ENCODE measurements around the gene AWAT1.

DNA sequence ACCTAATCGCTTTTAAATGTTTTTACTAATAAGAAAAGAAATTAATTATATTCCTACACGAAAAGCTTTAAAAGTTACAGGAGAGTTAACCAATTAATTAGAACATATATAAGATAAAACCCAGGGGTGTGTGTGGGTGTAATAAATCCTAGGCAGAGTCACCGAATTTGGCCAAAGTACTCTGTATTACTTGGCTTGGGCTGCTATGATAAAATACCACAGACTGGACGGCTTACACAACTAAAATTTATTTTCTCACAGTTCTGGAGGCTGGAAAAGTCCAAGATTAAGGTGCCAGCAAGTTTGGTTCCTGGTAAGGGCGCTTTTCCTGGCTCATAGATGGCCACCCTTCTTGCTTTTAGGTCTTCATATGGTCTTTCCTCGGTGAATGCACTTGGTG lies 10.4 kb downstream of the AWAT1 start:
- TF ChIP-seq, protein P1, sequence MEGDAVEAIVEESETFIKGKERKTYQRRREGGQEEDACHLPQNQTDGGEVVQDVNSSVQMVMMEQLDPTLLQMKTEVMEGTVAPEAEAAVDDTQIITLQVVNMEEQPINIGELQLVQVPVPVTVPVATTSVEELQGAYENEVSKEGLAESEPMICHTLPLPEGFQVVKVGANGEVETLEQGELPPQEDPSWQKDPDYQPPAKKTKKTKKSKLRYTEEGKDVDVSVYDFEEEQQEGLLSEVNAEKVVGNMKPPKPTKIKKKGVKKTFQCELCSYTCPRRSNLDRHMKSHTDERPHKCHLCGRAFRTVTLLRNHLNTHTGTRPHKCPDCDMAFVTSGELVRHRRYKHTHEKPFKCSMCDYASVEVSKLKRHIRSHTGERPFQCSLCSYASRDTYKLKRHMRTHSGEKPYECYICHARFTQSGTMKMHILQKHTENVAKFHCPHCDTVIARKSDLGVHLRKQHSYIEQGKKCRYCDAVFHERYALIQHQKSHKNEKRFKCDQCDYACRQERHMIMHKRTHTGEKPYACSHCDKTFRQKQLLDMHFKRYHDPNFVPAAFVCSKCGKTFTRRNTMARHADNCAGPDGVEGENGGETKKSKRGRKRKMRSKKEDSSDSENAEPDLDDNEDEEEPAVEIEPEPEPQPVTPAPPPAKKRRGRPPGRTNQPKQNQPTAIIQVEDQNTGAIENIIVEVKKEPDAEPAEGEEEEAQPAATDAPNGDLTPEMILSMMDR (IDR thresholded peaks at IDR 0.05; ENCODE audit: borderline replicate concordance, extremely low read depth, low read length, poor library complexity, severe bottlenecking), result no peak
- no peak for TF ChIP-seq EZH2 (IDR thresholded peaks at IDR 0.05; ENCODE audit: borderline replicate concordance, low read depth, low read length, severe bottlenecking)
